ENCODE results near the gene GBE1.

The GBE1 gene

DNA sequence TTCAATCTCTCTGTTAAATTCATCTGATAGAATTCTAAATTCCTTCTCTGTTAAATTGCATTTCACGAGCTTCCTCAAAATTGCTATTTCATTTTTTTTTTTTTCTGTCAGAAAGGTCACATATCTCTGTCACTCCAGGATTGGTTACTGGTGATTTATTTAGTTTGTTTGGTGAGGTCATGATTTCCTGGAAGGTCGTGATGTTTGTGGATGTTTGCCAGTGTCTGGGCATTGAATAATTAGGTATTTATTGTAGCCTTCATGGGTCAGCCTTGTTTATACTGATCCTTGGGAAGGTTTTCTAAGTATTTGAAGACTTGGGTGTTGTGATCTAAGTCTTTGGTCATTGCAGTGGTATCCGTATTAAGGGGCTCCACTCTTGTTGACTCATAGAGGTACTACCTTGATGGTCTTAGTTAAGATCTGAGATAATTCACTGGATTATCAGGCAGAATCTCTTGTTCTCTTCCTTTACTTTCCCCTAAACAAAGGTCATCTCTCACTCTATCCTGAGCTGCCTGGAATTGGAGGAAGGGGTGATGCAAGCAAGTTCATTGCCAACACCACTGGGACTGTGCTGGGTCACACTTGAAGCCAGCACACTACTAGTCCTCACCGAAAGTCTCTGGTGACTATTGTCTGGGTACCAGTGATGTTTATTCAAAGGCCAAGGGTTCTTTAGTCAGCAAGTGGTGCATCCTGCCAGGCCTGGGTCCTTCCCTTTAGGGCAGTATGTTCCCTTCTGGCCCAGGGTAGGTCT lies 231.1 kb downstream of the GBE1 start:
- TF ChIP-seq TAF1 (IDR thresholded peaks at IDR 0.05; ENCODE audit: low read depth) = no peak

DNA sequence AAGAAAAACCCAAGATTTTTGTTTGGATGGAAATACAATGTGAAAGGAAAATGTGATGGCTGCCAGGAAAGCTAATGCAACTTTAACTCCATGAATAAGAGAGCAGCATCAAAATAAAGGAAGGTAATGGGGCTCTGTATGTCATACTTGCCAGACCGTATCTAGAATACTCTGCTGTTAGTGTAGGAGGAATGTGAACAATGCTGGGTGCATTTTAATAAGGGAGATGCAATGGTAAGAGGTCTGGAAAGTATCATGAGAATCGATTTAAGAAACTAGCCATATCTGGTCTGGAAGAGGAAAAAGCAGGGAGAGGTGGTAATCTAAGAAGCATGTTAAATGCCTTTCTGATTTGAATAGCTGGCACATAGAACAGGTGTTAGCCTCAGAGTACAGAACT lies 239.6 kb downstream of the GBE1 start:
- TF ChIP-seq TCF12 (IDR thresholded peaks at IDR 0.05; ENCODE audit: low read depth) = no peak
- TF ChIP-seq, protein P1, sequence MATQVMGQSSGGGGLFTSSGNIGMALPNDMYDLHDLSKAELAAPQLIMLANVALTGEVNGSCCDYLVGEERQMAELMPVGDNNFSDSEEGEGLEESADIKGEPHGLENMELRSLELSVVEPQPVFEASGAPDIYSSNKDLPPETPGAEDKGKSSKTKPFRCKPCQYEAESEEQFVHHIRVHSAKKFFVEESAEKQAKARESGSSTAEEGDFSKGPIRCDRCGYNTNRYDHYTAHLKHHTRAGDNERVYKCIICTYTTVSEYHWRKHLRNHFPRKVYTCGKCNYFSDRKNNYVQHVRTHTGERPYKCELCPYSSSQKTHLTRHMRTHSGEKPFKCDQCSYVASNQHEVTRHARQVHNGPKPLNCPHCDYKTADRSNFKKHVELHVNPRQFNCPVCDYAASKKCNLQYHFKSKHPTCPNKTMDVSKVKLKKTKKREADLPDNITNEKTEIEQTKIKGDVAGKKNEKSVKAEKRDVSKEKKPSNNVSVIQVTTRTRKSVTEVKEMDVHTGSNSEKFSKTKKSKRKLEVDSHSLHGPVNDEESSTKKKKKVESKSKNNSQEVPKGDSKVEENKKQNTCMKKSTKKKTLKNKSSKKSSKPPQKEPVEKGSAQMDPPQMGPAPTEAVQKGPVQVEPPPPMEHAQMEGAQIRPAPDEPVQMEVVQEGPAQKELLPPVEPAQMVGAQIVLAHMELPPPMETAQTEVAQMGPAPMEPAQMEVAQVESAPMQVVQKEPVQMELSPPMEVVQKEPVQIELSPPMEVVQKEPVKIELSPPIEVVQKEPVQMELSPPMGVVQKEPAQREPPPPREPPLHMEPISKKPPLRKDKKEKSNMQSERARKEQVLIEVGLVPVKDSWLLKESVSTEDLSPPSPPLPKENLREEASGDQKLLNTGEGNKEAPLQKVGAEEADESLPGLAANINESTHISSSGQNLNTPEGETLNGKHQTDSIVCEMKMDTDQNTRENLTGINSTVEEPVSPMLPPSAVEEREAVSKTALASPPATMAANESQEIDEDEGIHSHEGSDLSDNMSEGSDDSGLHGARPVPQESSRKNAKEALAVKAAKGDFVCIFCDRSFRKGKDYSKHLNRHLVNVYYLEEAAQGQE (IDR thresholded peaks at IDR 0.05; ENCODE audit: low read depth) = no peak
- TF ChIP-seq, protein P2, sequence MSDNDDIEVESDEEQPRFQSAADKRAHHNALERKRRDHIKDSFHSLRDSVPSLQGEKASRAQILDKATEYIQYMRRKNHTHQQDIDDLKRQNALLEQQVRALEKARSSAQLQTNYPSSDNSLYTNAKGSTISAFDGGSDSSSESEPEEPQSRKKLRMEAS (IDR thresholded peaks at IDR 0.05) = no peak
- TF ChIP-seq, protein P3, sequence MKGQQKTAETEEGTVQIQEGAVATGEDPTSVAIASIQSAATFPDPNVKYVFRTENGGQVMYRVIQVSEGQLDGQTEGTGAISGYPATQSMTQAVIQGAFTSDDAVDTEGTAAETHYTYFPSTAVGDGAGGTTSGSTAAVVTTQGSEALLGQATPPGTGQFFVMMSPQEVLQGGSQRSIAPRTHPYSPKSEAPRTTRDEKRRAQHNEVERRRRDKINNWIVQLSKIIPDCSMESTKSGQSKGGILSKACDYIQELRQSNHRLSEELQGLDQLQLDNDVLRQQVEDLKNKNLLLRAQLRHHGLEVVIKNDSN (IDR thresholded peaks at IDR 0.05) = no peak
- no peak for TF ChIP-seq CEBPB (IDR thresholded peaks at IDR 0.05)
- no peak for TF ChIP-seq TEAD4 (IDR thresholded peaks at IDR 0.05)
- no peak for TF ChIP-seq RAD21 (IDR thresholded peaks at IDR 0.05; ENCODE audit: low read depth)
- no peak for TF ChIP-seq YY1 (IDR thresholded peaks at IDR 0.05; ENCODE audit: low read depth)
- TF ChIP-seq EGR1 (IDR thresholded peaks at IDR 0.05) = no peak
- no peak for TF ChIP-seq FOXM1 (IDR thresholded peaks at IDR 0.05; ENCODE audit: borderline replicate concordance, low read depth)
- TF ChIP-seq CREB1 (IDR thresholded peaks at IDR 0.05; ENCODE audit: low read depth) = no peak
- no peak for TF ChIP-seq EP300 (IDR thresholded peaks at IDR 0.05; ENCODE audit: borderline replicate concordance)
- no peak for TF ChIP-seq TAF1 (IDR thresholded peaks at IDR 0.05; ENCODE audit: low read depth)
- no peak for TF ChIP-seq NFIC (IDR thresholded peaks at IDR 0.05)

DNA sequence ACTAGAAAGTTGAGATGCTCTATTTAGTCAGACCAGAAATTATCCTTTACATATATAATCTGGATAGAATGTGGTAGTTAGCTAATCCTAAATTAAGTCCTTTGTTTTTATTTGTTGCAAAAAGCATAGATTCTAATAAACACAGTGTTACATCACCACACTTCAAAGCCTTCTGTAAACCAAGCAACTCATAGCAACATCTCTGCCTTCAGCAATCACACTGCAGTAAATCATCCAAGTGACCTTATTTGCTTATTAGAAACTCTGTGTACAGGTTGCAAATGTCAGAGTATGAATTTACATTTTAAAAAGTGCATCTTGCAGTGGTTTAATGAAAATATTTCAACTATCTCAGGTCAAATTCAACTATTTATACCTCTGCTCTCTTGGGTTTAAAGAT lies 242.5 kb downstream of the GBE1 start:
- no peak for TF ChIP-seq EP300 (IDR thresholded peaks at IDR 0.05; ENCODE audit: borderline replicate concordance)
- TF ChIP-seq CREB1 (IDR thresholded peaks at IDR 0.05; ENCODE audit: low read depth) = no peak
- TF ChIP-seq NFIC (IDR thresholded peaks at IDR 0.05) = no peak
- no peak for TF ChIP-seq YY1 (IDR thresholded peaks at IDR 0.05; ENCODE audit: low read depth)
- TF ChIP-seq, protein P1 (IDR thresholded peaks at IDR 0.05; ENCODE audit: low read depth) = no peak
- no peak for TF ChIP-seq TCF12 (IDR thresholded peaks at IDR 0.05; ENCODE audit: low read depth)
- TF ChIP-seq CEBPB (IDR thresholded peaks at IDR 0.05) = no peak
- TF ChIP-seq ZBTB7A (IDR thresholded peaks at IDR 0.05; ENCODE audit: low read depth) = no peak
- TF ChIP-seq TAF1 (IDR thresholded peaks at IDR 0.05; ENCODE audit: low read depth) = no peak

DNA sequence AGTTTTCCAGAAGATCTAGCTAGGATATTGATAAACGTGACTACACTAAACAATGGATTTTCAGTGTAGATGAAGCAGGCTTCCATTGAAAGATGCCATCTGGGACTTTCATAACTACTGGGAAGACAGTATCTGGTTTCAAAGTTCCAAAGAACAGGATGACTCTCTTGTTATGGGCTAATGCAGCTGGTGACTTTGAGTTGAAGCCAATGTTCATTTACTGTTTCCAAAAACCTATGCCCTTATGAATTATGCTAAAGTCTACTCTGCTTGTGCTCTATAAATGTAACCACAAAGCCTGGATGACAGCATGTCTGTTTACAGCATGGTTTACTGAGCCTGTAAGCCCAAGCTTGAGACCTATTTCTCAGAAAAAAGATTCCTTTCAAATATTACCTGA lies 245.4 kb downstream of the GBE1 start:
- TF ChIP-seq TEAD4 (IDR thresholded peaks at IDR 0.05) = no peak
- TF ChIP-seq NFIC (IDR thresholded peaks at IDR 0.05) = no peak
- TF ChIP-seq, protein P3 (IDR thresholded peaks at IDR 0.05) = no peak
- TF ChIP-seq TCF12 (IDR thresholded peaks at IDR 0.05; ENCODE audit: low read depth) = no peak
- TF ChIP-seq FOXM1 (IDR thresholded peaks at IDR 0.05; ENCODE audit: borderline replicate concordance, low read depth) = no peak
- TF ChIP-seq RAD21 (IDR thresholded peaks at IDR 0.05; ENCODE audit: low read depth) = no peak
- TF ChIP-seq EGR1 (IDR thresholded peaks at IDR 0.05) = no peak

DNA sequence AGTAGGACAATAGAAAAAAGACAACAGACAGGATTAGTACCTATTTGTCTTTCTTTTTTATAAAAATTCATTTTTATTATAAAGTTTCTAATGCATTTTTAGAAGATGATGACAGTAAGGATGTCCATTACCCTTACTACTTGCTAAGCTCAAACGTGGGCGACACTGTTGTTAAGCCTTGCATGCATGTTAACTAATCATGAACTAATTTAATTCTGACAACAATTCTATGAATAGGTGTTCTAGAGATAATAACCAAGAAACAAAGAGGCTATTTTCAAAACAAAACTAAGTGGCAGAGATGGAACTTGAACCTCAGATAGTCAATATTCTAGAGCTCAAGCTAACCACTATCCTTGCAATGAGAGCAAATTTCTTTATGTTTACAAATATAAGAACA lies 247.9 kb downstream of the GBE1 start:
- no peak for TF ChIP-seq YY1 (IDR thresholded peaks at IDR 0.05; ENCODE audit: low read depth)
- TF ChIP-seq ZBTB7A (IDR thresholded peaks at IDR 0.05; ENCODE audit: low read depth) = no peak
- no peak for TF ChIP-seq RAD21 (IDR thresholded peaks at IDR 0.05; ENCODE audit: low read depth)
- TF ChIP-seq FOXM1 (IDR thresholded peaks at IDR 0.05; ENCODE audit: borderline replicate concordance, low read depth) = no peak
- no peak for TF ChIP-seq TEAD4 (IDR thresholded peaks at IDR 0.05)
- no peak for TF ChIP-seq EP300 (IDR thresholded peaks at IDR 0.05; ENCODE audit: borderline replicate concordance)
- TF ChIP-seq CREB1 (IDR thresholded peaks at IDR 0.05; ENCODE audit: low read depth) = no peak
- TF ChIP-seq TAF1 (IDR thresholded peaks at IDR 0.05; ENCODE audit: low read depth) = no peak
- TF ChIP-seq, protein P2 (IDR thresholded peaks at IDR 0.05) = no peak
- TF ChIP-seq EGR1 (IDR thresholded peaks at IDR 0.05) = no peak
- TF ChIP-seq TCF12 (IDR thresholded peaks at IDR 0.05; ENCODE audit: low read depth) = no peak
- TF ChIP-seq CEBPB (IDR thresholded peaks at IDR 0.05) = no peak
- TF ChIP-seq, protein P1 (IDR thresholded peaks at IDR 0.05; ENCODE audit: low read depth) = no peak
- TF ChIP-seq, protein P3 (IDR thresholded peaks at IDR 0.05) = no peak

Measured in Ishikawa (cell line).